ENCODE results near the gene CHRNA1. TPM values are rescaled to one million over a fixed set of nuclear protein-coding genes. Genes with fewer than 3 reads are reported as not detected.

CHRNA1 gene
- total RNA-seq, 2 donors from 2014 or later = not detected

GRCh38 chr2:174699993-174700766, 64.1 kb downstream of the CHRNA1 start:
- no peaks in the 10 kb centered on the region for H3K9me3 Mint-ChIP-seq
- Histone ChIP-seq H3K4me3 (ENCODE audit: low read length) (no peak overlapping the region), H3K27ac (ENCODE audit: low read depth, low read length) (no peak overlapping the region), H3K27me3 (ENCODE audit: control insufficient read depth, insufficient read depth, low read length, poor library complexity, severe bottlenecking) (no peaks in the 10 kb centered on the region), H3K36me3 (ENCODE audit: control insufficient read depth, insufficient read depth, low read length) (no peaks in the 10 kb centered on the region), H3K4me1 (ENCODE audit: control insufficient read depth, insufficient read depth, low read length) (peaks cover 3% of the 10 kb centered on the region), H3K9me3 (ENCODE audit: control insufficient read depth, low read length) (no peaks in the 10 kb centered on the region), H3K9ac (ENCODE audit: extremely low read depth, low read length, poor library complexity, severe bottlenecking) (no peak overlapping the region)
- H3K27me3 Mint-ChIP-seq (ENCODE audit: insufficient read depth) = no peaks in the 10 kb centered on the region
- peaks cover 31% of the 10 kb centered on the region for H3K4me1 Mint-ChIP-seq
- no peak for DNase-seq
- H3K36me3 Mint-ChIP-seq (ENCODE audit: low read depth) = no peaks in the 10 kb centered on the region
- no peak overlapping the region for H3K27ac Mint-ChIP-seq
- TF ChIP-seq CTCF (conservative IDR thresholded peaks at IDR 0.05) = peak; percentile 87
- WGBS, 2 experiments (ENCODE audit: insufficient coverage in 1 of 2, insufficient read length in 1 of 2) = 50% methylated on average over 2 to 4 of the region's 4 CpGs
- H3K4me3 Mint-ChIP-seq = no peak overlapping the region

Other genes starting within 250 kb of the CHRNA1 start
- gene WIPF1, start 166.7 kb downstream of the CHRNA1 start, total RNA-seq = 10 to 100 TPM; 21.5 to 28.5 TPM
- 10 to 100 TPM; 24.3 to 28.8 TPM for gene CHN1, start 240.9 kb upstream of the CHRNA1 start, total RNA-seq